ENCODE results near the gene CALCOCO2.

Gene CALCOCO2

GRCh38 chr17:48873696-48874443, 43.0 kb downstream of the CALCOCO2 start:
- no peak for DNase-seq

DNA sequence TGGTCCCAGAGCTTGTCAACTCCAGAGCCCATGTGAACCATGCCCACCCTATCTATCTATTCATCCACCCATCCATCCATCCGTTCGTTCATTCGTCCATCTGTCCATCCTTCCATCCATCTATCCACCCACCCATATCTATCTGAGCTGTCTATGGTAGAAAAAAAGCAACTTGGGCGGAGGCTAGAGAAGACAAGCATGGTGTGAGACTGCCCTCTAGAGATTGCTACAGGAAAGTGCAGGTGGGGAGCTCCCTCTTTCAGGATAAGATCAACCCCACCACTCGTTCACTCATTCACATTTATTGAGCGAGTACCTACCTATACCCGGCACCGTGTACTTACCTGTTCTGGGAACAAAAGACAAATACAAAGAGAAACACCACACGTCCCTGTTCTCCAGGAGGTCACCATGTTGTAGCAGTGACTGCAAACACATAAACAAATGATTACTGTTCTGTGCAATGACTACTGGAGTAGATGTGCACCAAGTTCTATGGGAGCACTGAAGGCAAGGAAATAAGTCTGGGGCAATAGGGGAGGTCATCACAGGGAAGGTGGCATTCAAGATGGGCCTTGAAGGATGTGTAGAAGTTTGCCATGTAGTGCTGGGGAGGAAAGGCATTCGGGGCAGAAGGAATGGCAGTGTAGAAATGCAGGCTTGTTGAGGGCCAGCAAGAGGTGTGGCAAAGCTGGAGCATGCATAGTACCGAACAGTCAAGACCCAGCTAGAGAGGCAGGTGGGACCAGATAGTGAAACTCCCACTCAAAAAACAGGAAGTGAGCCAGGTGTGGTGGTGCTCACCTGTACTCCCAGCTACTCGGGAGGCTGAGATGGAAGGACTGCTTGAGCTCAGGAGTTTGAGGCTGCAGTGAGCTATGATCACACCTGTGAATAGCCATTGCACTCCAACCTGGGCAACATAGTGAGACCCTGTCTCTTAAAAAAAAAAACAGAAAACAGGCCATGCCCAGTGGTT, 48.4 kb downstream of the CALCOCO2 start:
- DNase-seq: peak; percentile 45

DNA sequence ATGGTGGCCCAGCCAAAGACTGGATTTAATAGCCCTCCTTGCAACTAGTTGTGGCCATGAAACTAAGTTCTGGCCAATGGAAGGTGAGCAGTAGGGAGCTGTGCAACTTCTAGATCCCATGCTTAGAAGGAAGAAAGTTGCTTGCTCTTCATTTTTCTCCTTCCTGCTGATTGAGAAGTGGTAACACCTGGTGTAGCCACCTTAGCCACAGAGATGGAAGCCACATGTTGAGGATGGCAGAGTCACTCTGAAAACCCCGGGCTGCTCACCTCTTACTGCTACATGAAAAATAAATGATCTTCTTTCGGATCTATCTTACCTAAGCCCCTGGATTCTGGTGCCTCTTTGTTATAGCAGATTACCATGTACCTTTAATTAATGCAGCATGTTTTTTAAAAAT, 51.4 kb downstream of the CALCOCO2 start:
- DNase-seq: no peak

DNA sequence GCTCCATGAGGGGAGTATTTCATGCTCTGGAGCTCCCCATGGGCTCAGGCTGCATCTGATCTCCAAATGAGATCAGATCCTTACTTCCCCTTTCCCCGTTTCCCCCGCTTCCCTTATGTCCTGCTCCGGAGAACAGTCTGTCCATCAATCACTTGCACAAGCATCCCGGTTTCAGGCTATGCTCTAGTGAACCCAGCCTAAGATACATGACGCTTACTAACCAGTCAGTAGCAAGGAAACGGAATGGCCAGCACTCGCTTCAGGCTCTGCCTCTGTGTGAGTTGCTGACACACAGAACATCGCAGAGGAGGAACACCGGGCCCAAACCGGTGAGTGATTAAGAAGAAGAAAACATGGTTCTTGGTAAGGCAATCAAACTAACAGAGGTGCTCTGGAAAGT, 52.3 kb downstream of the CALCOCO2 start:
- no peak for DNase-seq

DNA sequence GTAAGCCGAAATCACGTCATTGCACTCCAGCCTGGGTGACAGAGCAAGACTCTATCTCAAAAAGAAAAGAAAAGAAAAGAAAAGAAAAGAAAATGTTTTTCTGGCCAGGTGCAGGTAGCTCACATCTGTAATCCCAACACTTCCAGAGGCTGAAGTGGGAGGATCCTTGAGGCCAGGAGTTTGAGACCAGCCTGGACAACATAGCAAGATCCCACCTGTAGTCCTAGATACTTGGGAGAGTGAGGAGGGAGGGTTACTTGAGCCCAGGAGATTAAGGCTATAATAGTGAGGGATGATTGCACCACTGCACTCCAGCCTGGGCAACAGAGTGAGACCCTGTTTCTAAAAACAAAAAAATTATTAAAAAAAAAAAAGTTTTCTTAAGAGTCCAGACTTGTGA, 59.3 kb downstream of the CALCOCO2 start:
- no peak for DNase-seq

DNA sequence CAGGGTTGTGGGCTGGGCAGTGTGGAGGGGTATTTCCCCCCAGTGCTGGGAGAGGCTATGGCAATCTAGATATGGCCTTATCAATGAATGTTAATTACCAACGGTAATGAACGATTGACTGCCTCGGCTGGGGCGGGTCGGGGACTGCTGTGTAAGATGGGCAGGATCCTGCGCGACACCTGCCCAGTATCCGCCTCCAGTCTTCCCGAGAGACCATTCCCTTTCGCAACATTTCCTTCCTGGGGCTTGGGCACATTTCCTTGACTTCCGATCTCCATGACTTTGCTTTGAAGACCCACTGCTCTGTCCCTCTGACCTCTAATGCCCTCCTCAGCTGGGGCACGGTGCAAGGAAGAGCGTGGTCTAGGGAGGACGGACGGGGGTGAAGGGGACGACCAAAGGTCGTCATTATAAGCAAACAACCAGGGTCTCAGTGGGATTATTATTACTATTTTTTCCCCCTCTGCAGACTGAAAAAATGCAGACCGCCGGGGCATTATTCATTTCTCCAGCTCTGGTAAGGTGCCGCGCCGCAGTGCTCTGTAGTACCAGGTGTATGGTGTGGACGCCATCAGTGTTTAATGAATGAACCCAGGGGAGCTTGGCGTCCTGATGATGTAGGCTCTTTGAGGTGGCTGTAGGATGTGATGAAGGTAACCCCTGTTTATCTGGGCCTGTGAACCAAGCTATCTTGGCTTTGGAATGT, 62.3 kb downstream of the CALCOCO2 start:
- no peak for DNase-seq

GRCh38 chr17:48893646-48894508, 63.0 kb downstream of the CALCOCO2 start:
- DNase-seq: no peak

DNA sequence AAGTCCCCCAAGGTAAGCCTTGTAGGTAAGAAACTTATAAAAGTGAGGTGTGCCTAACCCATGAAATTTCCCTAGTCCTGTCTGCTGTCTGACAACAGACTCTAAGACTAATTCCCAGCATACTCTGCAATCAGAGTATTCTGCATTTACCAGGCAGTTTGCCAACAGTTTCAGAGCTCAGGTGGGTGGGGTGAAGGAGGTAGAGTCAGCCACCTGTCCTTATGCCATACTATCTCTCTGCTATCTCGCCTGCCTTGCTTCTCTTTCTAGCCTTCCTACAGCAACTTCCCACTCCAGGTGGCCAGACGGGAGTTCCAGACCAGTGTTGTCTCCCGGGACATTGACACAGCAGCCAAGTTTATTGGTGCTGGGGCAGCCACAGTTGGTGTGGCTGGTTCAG, 64.1 kb downstream of the CALCOCO2 start:
- no peak for DNase-seq

DNA sequence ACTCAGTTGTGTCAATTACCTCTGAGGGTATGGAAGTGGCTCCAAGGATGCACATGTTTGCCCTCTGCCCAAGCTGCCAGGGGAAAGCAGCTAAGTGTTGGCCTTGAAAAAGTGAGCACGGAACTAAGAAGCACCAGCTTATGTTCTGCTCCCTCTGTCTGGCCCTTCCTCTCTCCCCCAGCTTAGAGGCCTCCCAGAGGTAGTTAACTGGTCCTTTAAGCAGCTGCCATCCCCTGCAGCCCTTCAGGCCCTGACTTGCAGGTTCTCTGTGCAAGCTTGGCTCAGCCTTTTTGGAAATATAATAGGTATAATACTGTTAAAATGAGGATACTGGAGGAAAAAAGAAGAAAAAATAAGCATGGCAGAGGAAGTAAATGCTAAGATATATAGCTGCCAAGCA, 70.4 kb downstream of the CALCOCO2 start:
- DNase-seq: no peak

- no peak for DNase-seq
Observed at GRCh38 chr17:48903401-48903800, 72.6 kb downstream of the CALCOCO2 start.

GRCh38 chr17:48904428-48904827, 73.6 kb downstream of the CALCOCO2 start:
- no peak for DNase-seq

DNA sequence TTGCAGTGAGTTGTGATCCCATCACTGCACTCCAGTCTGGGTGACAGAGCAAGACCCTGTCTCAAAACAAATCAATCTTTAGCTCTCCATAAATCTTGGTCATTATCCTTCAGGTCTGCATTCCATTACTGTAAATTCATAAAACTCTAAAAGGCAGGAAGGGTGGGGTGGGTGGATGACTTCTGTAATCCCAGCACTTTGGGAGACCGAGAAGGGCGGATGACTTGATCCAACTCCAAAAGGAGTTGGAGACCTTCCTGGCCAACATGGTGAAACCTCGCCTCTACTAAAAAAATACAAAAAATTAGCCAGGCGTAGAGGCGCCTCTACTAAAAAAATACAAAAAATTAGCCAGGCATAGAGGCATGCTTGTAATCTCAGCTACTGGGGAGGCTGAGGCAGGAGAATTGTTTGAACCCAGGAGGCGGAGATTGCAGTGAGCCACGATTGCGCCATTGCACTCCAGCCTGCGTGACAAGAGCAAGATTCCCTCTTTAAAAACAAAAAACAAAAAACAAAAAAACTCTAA, 75.2 kb downstream of the CALCOCO2 start:
- DNase-seq: no peak

GRCh38 chr17:48907713-48908046, 76.8 kb downstream of the CALCOCO2 start:
- DNase-seq: no peak

DNA sequence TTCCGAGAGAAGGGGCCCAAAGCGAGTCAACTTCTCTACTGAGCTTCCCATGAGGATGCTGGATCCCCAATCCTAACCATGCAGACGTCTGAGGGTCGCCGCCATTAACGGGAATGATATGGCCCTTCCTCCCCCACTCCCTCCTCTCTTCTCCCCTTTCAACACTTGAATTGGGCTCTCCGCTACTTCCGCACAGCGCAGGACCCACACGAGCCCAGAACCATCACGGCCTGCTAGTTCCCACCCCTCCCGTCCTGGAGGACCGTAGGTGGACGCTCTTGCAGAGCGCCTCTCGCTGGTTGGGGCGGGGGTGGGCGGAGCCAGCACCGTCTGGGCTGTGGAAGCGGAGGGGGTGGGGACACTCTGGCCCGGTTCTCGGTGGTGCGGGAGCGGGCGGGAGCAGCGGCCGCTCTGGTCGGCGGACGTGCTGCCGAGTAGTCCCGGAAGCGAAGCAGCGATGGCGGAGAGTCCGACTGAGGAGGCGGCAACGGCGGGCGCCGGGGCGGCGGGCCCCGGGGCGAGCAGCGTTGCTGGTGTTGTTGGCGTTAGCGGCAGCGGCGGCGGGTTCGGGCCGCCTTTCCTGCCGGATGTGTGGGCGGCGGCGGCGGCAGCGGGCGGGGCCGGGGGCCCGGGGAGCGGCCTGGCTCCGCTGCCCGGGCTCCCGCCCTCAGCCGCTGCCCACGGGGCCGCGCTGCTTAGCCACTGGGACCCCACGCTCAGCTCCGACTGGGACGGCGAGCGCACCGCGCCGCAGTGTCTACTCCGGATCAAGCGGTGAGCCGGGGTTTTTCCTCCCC, 77.4 kb downstream of the CALCOCO2 start, which contains the start of gene UBE2Z:
Gene UBE2Z, plus strand, starts transcription at position 361 of the 797 bp plus-strand sequence. Its CDS starts 97 bp downstream, at position 458.
- DNase-seq: peak; percentile 90

DNA sequence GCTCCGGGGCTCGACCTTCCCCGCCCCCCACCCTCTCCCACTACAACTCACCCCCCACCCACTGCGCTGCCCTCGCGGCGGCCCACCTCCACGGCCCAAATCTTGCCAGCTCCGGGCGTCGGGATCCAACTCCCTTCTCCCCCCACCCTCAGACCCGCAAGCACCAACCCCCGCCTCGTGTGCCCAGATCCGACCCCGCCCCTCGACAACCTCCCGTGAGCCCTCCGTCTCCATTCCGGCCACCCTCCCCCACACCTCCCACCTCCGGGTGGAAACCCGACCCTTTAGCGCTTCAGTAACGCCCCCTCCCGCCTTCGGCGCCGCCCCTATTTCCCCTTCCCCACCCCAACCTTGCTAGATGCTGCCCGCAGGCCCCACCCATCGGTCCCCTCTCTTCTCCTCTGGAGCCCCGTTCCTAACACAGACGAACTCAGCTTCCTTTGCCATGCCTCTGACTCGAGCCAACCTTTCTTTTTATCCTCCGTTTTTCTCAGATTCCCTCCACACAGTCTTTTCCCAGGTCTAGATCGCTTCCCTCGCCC, 78.1 kb downstream of the CALCOCO2 start:
- DNase-seq: peak; percentile 71

DNA sequence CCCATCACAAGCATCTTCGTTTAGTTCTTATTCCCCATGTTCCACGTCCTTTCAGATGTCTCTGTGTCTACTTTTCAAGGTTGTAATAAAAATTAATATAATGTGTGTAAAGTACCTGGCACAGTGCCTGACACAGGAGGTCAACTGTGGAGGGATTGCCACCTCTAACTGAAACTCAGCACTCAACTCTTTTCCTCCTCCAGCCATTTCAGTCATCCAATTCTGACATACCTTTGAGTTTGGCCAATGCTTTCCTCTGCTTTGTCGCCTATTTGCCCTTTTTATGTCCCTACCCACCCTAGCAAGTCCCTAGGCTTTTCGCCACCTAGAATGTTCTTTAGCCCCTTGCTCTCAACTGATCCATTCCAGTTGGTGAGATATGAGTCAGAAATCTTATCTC, 78.9 kb downstream of the CALCOCO2 start:
- no peak for DNase-seq

DNA sequence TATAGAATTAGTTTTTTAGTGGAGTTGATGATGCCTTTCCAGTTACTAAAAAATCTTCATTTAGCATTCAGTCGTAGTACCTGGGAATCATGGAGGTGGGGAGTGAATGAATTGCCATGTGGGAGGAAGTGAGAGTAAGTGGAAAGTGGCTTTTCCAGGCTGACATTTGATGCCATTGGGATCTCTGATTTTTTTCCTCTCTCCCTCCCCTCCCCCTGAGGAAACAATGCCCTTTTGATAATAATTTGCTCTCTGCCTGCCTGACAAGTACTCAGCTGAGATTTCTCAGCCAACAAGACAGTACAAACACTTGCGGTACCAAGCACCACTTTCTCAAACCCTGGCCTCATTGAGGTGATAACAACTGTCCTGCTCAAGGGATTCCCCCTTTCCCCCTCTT, 79.5 kb downstream of the CALCOCO2 start:
- DNase-seq: peak; percentile 6

DNA sequence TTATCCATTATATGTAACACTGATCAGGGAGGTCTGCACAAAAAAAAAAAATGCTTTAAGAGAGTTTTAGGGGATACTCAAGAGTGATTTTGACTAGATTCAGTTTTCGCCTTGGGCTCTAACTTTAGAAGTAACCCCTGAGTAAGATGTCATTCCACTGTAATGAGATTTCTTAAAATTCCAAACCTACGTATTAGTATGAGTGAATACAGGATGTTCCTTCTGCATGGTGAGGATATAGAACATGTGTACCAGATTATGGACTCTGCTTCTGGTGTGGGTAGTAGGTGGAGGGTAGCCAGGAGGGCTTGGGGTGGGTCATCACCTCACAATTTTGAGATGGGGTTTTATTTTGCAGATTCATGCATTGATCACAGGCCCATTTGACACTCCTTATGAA, 81.6 kb downstream of the CALCOCO2 start:
- no peak for DNase-seq

All from NCI-H2029 (cell line).